Spleen (tissue), 7 donors: ENCODE results near the gene PPM1B.

Source experiments
- CTCF ChIP-seq, 11 experiments: fragments of 200-600 bp in 7 of 11; fragments of 450-650 bp in 4 of 11; sonication (generic) in 4 of 11; IDR thresholded peaks in 8 of 11; conservative IDR thresholded peaks in 3 of 11; 1 replicate in 7 of 11; 2 replicates in 4 of 11; pipeline versions ENCODE4 v1.4.0 to v1.8.0; 2016 to 2021; ENCODE audit warnings: antibody characterized with exemption in 11 of 11, inconsistent platforms in 4 of 11, mild to moderate bottlenecking in 1 of 11
- POLR2AphosphoS5 ChIP-seq, 3 donors: sonication (generic); formaldehyde crosslinking; IDR thresholded peaks; one replicate each; pipeline ENCODE4 v1.5.1; 2017; ENCODE audit warnings: antibody characterized with exemption in 3 of 3
- donor health status: DM: no; HTN: no; CAD: no; lungs with moderate emphysema.
- donor health status: DM: no; HTN: no; CAD: no.
- donor health status: DM: no; HTN: no; CAD: no.

- TF ChIP-seq CTCF (IDR thresholded peaks at IDR 0.05 in 8 of 11, conservative IDR thresholded peaks at IDR 0.05 in 3 of 11) (no peak), POLR2AphosphoS5 (IDR thresholded peaks at IDR 0.05) (no peak)
Measured at GRCh38 chr2:44233450-44234128, 64.9 kb downstream of the PPM1B start.
